HL-60 (cell line): ENCODE data around the gene KLHL13.

Experiments
- DNase-seq, 2 experiments: peaks; one replicate each; pipeline ENCODE4 v3.0.0-alpha.2; 2010 to 2020; ENCODE audit warnings: low read depth in 1 of 2, low spot score in 1 of 2
- H3K27ac ChIP-seq: fragments of 250-450 bp; sonication (Bioruptor Pico); replicated peaks from 2 replicates; pipeline ENCODE4 v1.5.1; 2020; ENCODE audit warnings: mild to moderate bottlenecking, moderate library complexity
- H3K27me3 ChIP-seq: fragments of 250-450 bp; sonication (Bioruptor Pico); 2 replicates; pipeline ENCODE4 v1.5.1; 2021; ENCODE audit warnings: mild to moderate bottlenecking, moderate library complexity; ENCODE audit not compliant: insufficient read depth, poor library complexity, severe bottlenecking
- H3K4me3 ChIP-seq: replicated peaks from 2 replicates; pipeline ENCODE4 v1.5.1; 2011; ENCODE audit warnings: mild to moderate bottlenecking, control low read depth, low read length; ENCODE audit not compliant: insufficient read depth
- CTCF ChIP-seq: IDR thresholded peaks from one replicate; pipeline ENCODE4 v1.5.1; 2011; ENCODE audit warnings: low read length, control low read depth, inconsistent platforms; ENCODE audit not compliant: insufficient read depth
- GABPA ChIP-seq: IDR thresholded peaks from 2 replicates; pipeline ENCODE4 v1.6.1; 2012; ENCODE audit warnings: low read depth
- POLR2AphosphoS5 ChIP-seq: IDR thresholded peaks from 2 replicates; pipeline ENCODE4 v1.6.1; 2012; ENCODE audit warnings: low read depth
- REST ChIP-seq: IDR thresholded peaks from 2 replicates; pipeline ENCODE4 v1.6.1; 2012; ENCODE audit warnings: low read depth; ENCODE audit not compliant: insufficient replicate concordance
- SPI1 ChIP-seq: IDR thresholded peaks from 2 replicates; pipeline ENCODE4 v1.6.1; 2012; ENCODE audit warnings: low read depth, mild to moderate bottlenecking, borderline replicate concordance
- long read RNA-seq: library from polyadenylated mRNA; unstranded; transcript quantifications from one replicate; pipeline ENCODE4 v2.0.0, GENCODE V29; 2020

The KLHL13 gene
- long read RNA-seq, partial matches to known transcripts, result 0 of 5 reads
- long read RNA-seq, other reads (novel, unspliced or antisense), result 2 of 5 reads

- no peak for TF ChIP-seq REST
- TF ChIP-seq GABPA, result no peak
- no peak for TF ChIP-seq SPI1
- TF ChIP-seq POLR2AphosphoS5, result no peak
- TF ChIP-seq CTCF, result no peak
- H3K27me3 ChIP-seq, result no peaks in the 10 kb centered on the region
- peak within 1 kb of the TSS; percentile 51 for H3K27ac ChIP-seq
- H3K4me3 ChIP-seq, result peak within 1 kb of the TSS; percentile 62
- peak; percentile 5 to 18 for DNase-seq
Measured at GRCh38 chrX:118116713-118117550, at the start of gene KLHL13. TSS of gene KLHL13 (minus strand) at chrX:118116810. CDS start at chrX:118028473, 88,337 bp downstream.

- no peak for DNase-seq
- no peaks in the 10 kb centered on the region for H3K27me3 ChIP-seq
- no peak overlapping the region for H3K4me3 ChIP-seq
- no peak for TF ChIP-seq POLR2AphosphoS5
- TF ChIP-seq GABPA, result no peak
- TF ChIP-seq REST, result no peak
- TF ChIP-seq CTCF, result no peak
- TF ChIP-seq SPI1, result no peak
- no peak overlapping the region for H3K27ac ChIP-seq
Measured at GRCh38 chrX:118164138-118164537, 47.5 kb upstream of the KLHL13 start.

GRCh38 chrX:118156953-118157608 is 40.5 kb upstream of the KLHL13 start:
- no peak for TF ChIP-seq SPI1
- Histone ChIP-seq H3K4me3 (no peak overlapping the region), H3K27ac (no peak overlapping the region), H3K27me3 (no peaks in the 10 kb centered on the region)
- DNase-seq, result no peak

GRCh38 chrX:118156254-118156952 is 39.8 kb upstream of the KLHL13 start:
- no peak overlapping the region for H3K27ac ChIP-seq
- no peaks in the 10 kb centered on the region for H3K27me3 ChIP-seq
- no peak for DNase-seq
- no peak for TF ChIP-seq SPI1
- no peak for TF ChIP-seq CTCF
- no peak for TF ChIP-seq REST
- no peak for TF ChIP-seq POLR2AphosphoS5
- no peak for TF ChIP-seq GABPA
- H3K4me3 ChIP-seq, result no peak overlapping the region
